ENCODE results near the gene IMMP2L. TPM values are rescaled to one million over a fixed set of nuclear protein-coding genes. Genes with fewer than 3 reads are reported as not detected.

Gene IMMP2L
- polyA plus RNA-seq, 1 of the 3 experiments (the other 2 are of a cell fraction), result 10.7 TPM

GRCh38 chr7:111029141-111029572 is 533.1 kb downstream of the IMMP2L start:
- DNase-seq, result no peak
- Histone ChIP-seq H3K79me2 (ENCODE audit: insufficient read depth) (no peaks in the 10 kb centered on the region), H3K9ac (no peak overlapping the region), H3F3A (replicated peaks; ENCODE audit: insufficient read depth) (peaks cover 18% of the 10 kb centered on the region), H3K36me3 (replicated peaks in 1 of 2; ENCODE audit: control insufficient read depth in 1 of 2, insufficient read depth in 2 of 2, low read length in 1 of 2) (no peaks in the 10 kb centered on the region), H2AFZ (ENCODE audit: low read depth) (peak overlapping the region; percentile 57; the same call in 1 of the 2 replicates), H3K4me3 (ENCODE audit: low read depth in 2 of 2, low read length in 1 of 2) (no peak overlapping the region), H3K9me3 (no peaks in the 10 kb centered on the region), H3K27ac (ENCODE audit: low read depth in 2 of 2, low read length in 1 of 2) (peak overlapping the region; percentile 39 to 69; a peak in 3 of 4 replicates), H4K20me1 (ENCODE audit: insufficient read depth) (no peaks in the 10 kb centered on the region), H3K27me3 (ENCODE audit: insufficient read depth) (no peaks in the 10 kb centered on the region), H3K4me2 (peak overlapping the region; percentile 61; the same call in 1 of the 2 replicates), H3K4me1 (ENCODE audit: control insufficient read depth in 1 of 2, insufficient read depth in 2 of 2, low read depth in 1 of 2, low read length in 1 of 2) (peaks cover 7 to 21% of the 10 kb centered on the region in 2 experiments; a peak in 3 of 4 replicates), H3K9me2 (no peaks in the 10 kb centered on the region)
- ChIA-PET CTCF (no interaction called here), POLR2A (no interaction called here)
- no peak for TF ChIP-seq SIN3A (IDR thresholded peaks at IDR 0.05; ENCODE audit: borderline replicate concordance, low read depth, low read length)
- TF ChIP-seq, protein P1, sequence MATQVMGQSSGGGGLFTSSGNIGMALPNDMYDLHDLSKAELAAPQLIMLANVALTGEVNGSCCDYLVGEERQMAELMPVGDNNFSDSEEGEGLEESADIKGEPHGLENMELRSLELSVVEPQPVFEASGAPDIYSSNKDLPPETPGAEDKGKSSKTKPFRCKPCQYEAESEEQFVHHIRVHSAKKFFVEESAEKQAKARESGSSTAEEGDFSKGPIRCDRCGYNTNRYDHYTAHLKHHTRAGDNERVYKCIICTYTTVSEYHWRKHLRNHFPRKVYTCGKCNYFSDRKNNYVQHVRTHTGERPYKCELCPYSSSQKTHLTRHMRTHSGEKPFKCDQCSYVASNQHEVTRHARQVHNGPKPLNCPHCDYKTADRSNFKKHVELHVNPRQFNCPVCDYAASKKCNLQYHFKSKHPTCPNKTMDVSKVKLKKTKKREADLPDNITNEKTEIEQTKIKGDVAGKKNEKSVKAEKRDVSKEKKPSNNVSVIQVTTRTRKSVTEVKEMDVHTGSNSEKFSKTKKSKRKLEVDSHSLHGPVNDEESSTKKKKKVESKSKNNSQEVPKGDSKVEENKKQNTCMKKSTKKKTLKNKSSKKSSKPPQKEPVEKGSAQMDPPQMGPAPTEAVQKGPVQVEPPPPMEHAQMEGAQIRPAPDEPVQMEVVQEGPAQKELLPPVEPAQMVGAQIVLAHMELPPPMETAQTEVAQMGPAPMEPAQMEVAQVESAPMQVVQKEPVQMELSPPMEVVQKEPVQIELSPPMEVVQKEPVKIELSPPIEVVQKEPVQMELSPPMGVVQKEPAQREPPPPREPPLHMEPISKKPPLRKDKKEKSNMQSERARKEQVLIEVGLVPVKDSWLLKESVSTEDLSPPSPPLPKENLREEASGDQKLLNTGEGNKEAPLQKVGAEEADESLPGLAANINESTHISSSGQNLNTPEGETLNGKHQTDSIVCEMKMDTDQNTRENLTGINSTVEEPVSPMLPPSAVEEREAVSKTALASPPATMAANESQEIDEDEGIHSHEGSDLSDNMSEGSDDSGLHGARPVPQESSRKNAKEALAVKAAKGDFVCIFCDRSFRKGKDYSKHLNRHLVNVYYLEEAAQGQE (IDR thresholded peaks at IDR 0.05; ENCODE audit: low read depth, low read length), result no peak
- TF ChIP-seq, protein P2, sequence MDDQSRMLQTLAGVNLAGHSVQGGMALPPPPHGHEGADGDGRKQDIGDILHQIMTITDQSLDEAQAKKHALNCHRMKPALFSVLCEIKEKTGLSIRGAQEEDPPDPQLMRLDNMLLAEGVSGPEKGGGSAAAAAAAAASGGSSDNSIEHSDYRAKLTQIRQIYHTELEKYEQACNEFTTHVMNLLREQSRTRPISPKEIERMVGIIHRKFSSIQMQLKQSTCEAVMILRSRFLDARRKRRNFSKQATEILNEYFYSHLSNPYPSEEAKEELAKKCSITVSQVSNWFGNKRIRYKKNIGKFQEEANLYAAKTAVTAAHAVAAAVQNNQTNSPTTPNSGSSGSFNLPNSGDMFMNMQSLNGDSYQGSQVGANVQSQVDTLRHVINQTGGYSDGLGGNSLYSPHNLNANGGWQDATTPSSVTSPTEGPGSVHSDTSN (IDR thresholded peaks at IDR 0.05), result no peak
- 89% methylated on average over 1 of the region's 1 CpG for WGBS (ENCODE audit: low lambda C conversion rate)

GRCh38 chr7:111027396-111027795 is 534.9 kb downstream of the IMMP2L start:
- Histone ChIP-seq H3K9me2 (no peaks in the 10 kb centered on the region), H2AFZ (ENCODE audit: low read depth) (no peak overlapping the region), H4K20me1 (ENCODE audit: insufficient read depth) (no peaks in the 10 kb centered on the region), H3K9me3 (no peaks in the 10 kb centered on the region), H3K4me2 (no peak overlapping the region), H3F3A (replicated peaks; ENCODE audit: insufficient read depth) (peaks cover 18% of the 10 kb centered on the region), H3K27me3 (ENCODE audit: insufficient read depth) (no peaks in the 10 kb centered on the region), H3K79me2 (ENCODE audit: insufficient read depth) (no peaks in the 10 kb centered on the region), H3K9ac (no peak overlapping the region), H3K27ac (ENCODE audit: low read depth in 2 of 2, low read length in 1 of 2) (no peak overlapping the region), H3K4me1 (ENCODE audit: control insufficient read depth in 1 of 2, insufficient read depth in 2 of 2, low read depth in 1 of 2, low read length in 1 of 2) (peaks cover 9 to 21% of the 10 kb centered on the region in 2 experiments), H3K36me3 (replicated peaks in 1 of 2; ENCODE audit: control insufficient read depth in 1 of 2, insufficient read depth in 2 of 2, low read length in 1 of 2) (no peaks in the 10 kb centered on the region), H3K4me3 (ENCODE audit: low read depth in 2 of 2, low read length in 1 of 2) (no peak overlapping the region)
- ChIA-PET POLR2A (no interaction called here), CTCF (no interaction called here)
- DNase-seq, result no peak
- 87% methylated on average over 4 of the region's 4 CpGs for WGBS (ENCODE audit: low lambda C conversion rate)
- TF ChIP-seq RXRA (IDR thresholded peaks at IDR 0.05; ENCODE audit: borderline replicate concordance, low read depth) (no peak), TAF1 (IDR thresholded peaks at IDR 0.05; ENCODE audit: borderline replicate concordance, low read depth, low read length) (no peak), POLR2AphosphoS5 (IDR thresholded peaks at IDR 0.05; ENCODE audit: low read depth, low read length) (no peak), RCOR1 (IDR thresholded peaks at IDR 0.05; ENCODE audit: low read length) (no peak), RFX5 (IDR thresholded peaks at IDR 0.05; ENCODE audit: low read length) (no peak), TEAD4 (IDR thresholded peaks at IDR 0.05; ENCODE audit: borderline replicate concordance, insufficient read depth) (no peak), ZBTB33 (IDR thresholded peaks at IDR 0.05; ENCODE audit: borderline replicate concordance, low read depth) (no peak), IRF3 (IDR thresholded peaks at IDR 0.05; ENCODE audit: low read depth, low read length) (no peak), CHD2 (IDR thresholded peaks at IDR 0.05; ENCODE audit: low read length, partially characterized antibody) (no peak), ELF1 (IDR thresholded peaks at IDR 0.05) (no peak)
- TF ChIP-seq, protein P1 (IDR thresholded peaks at IDR 0.05; ENCODE audit: low read depth, low read length), result no peak

All from SK-N-SH (cell line).